ENCODE data around the gene ABHD18. TPM values are rescaled to one million over a fixed set of nuclear protein-coding genes. Genes with fewer than 3 reads are reported as not detected.
"Not testable (repeated sequence)": the region's sequence is repeated elsewhere in the genome, so short reads cannot be mapped to it uniquely, and the experiment has no call there.

ABHD18 gene
- total and polyA plus RNA-seq, 2 experiments from 2014 or later = 8.6 to 14.4 TPM

DNA sequence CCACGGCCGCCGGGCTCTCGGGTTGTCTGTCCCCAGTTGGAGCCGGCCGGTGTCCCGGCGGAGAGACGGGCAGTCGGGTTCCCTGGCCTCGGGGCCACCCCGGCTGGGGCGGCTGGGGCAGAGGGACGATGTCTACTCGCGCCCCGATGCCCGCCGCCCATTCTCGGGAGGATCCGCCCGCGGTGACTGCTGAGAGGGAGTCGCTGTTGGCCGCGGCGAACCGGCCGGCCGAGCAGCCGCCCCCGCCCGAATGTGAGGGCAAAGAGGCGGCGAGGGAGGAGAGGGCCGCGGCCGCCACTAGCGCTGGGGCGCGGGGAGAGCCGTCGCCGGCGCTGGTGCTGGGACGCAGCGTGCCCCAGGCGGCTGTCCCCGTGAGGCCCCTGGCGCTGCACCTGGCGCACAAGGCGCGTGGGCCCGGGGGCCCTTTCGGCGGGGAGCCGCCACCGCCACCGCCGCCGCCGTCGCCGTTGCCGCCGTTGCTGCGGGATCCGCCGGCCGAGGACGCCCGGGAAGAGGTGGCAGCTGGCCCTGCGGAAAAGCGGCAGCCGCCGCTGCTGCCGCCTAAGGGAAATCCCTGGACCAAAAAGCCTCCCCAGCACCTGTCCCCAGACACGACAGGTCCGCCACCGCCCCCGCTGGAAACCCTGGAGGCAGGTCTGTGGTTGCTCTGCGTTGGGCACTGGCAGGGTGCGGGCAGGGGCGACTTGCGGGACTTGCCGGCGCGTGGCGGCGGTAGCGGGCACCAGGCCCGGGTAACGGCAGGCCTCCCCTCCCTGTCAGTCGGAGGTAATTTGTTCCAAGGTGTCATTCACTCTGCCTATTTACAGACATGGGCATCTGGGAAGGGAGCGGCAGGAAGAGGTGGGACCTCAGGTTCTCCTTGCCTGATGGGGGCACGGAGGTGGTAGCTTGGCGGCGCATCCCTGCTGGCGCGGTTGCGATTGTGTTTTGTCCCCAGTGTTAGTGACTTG, 96.6 kb downstream of the ABHD18 start:
- DNase-seq (ENCODE audit: low spot score) = peak; percentile 74
- under 1% methylated on average over 76 of the region's 101 CpGs for WGBS (ENCODE audit: low lambda C conversion rate, missing lambda C conversion rate)
- Histone ChIP-seq H3K4me2 (peak overlapping the region; percentile 79), H3K36me3 (replicated peaks; ENCODE audit: insufficient read depth, low read depth) (no peaks in the 10 kb centered on the region), H3K9me2 (replicated peaks; ENCODE audit: insufficient read depth) (no peaks in the 10 kb centered on the region), H3K27me3 (no peaks in the 10 kb centered on the region), H3K4me1 (ENCODE audit: insufficient read depth) (peaks cover 4% of the 10 kb centered on the region), H3K4me3 (peak overlapping the region; percentile 73), H3K79me2 (peaks cover 42% of the 10 kb centered on the region), H4K20me1 (ENCODE audit: insufficient read depth, poor library complexity, severe bottlenecking) (peaks cover 7% of the 10 kb centered on the region), H2AFZ (peak overlapping the region; percentile 92), H3K27ac (peak overlapping the region; percentile 98), H3K9me3 (ENCODE audit: low read depth) (no peaks in the 10 kb centered on the region)
- TF ChIP-seq, protein P1, sequence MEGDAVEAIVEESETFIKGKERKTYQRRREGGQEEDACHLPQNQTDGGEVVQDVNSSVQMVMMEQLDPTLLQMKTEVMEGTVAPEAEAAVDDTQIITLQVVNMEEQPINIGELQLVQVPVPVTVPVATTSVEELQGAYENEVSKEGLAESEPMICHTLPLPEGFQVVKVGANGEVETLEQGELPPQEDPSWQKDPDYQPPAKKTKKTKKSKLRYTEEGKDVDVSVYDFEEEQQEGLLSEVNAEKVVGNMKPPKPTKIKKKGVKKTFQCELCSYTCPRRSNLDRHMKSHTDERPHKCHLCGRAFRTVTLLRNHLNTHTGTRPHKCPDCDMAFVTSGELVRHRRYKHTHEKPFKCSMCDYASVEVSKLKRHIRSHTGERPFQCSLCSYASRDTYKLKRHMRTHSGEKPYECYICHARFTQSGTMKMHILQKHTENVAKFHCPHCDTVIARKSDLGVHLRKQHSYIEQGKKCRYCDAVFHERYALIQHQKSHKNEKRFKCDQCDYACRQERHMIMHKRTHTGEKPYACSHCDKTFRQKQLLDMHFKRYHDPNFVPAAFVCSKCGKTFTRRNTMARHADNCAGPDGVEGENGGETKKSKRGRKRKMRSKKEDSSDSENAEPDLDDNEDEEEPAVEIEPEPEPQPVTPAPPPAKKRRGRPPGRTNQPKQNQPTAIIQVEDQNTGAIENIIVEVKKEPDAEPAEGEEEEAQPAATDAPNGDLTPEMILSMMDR (IDR thresholded peaks at IDR 0.05; ENCODE audit: poor library complexity) = peak; percentile 19
- no peak for TF ChIP-seq EZH2 (IDR thresholded peaks at IDR 0.05; ENCODE audit: borderline replicate concordance)

DNA sequence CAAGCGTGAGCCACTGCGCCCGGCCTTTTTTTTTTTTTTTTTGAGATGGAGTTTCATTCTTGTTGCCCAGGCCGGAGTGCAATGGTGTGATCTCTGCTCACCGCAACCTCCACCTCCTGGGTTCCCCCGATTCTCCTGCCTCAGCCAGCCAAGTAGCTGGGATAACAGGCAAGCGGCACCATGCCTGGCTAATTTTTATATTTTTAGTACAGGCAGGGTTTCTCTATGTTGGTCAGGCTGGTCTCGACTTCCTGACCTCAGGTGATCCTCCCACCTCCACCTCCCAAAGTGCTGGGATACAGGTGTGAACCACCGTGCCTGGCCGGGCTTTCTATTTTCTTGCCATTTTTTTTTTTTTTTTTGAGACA, 101.2 kb downstream of the ABHD18 start:
- whole genome bisulfite sequencing (ENCODE audit: low lambda C conversion rate, missing lambda C conversion rate) = 96% methylated on average over 8 of the region's 10 CpGs
- not testable (repeated sequence) for H3K4me2 ChIP-seq; H3K9me3 ChIP-seq (ENCODE audit: low read depth)

DNA sequence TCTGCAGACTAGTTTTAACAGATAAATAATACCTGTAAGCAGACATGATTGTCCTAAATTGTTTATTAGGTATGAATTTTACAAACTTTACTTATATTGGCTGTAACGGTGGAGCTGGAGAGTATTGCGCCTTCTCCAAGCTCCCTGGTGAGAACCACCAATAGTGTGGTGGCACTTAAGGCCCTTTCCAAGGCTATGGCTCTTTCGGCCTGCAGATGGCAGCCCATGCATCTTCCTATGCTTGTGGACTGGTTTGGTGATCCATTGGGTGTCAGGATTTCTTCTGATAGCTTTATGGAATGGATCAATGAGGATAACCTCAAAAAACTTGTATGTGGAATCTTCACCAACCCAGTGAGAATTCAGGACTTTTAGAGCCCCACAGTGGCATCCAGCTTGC, 103.7 kb downstream of the ABHD18 start:
- Histone ChIP-seq H4K20me1 (ENCODE audit: insufficient read depth, poor library complexity, severe bottlenecking) (peaks cover 4% of the 10 kb centered on the region), H3K9me3 (ENCODE audit: low read depth) (no peaks in the 10 kb centered on the region), H3K27ac (no peak overlapping the region), H3K36me3 (replicated peaks; ENCODE audit: insufficient read depth, low read depth) (no peaks in the 10 kb centered on the region), H3K4me1 (ENCODE audit: insufficient read depth) (no peaks in the 10 kb centered on the region), H3K79me2 (peaks cover 93% of the 10 kb centered on the region), H3K4me2 (no peak overlapping the region), H3K27me3 (no peaks in the 10 kb centered on the region), H3K4me3 (no peak overlapping the region), H2AFZ (no peak overlapping the region), H3K9me2 (replicated peaks; ENCODE audit: insufficient read depth) (no peaks in the 10 kb centered on the region)
- DNase-seq (ENCODE audit: low spot score) = no peak
- TF ChIP-seq, protein P1 (IDR thresholded peaks at IDR 0.05; ENCODE audit: poor library complexity) = no peak
- WGBS (ENCODE audit: low lambda C conversion rate, missing lambda C conversion rate) = 94% methylated on average over 3 of the region's 3 CpGs

More for the DNA sequence above, 101.2 kb downstream of the ABHD18 start:
- DNase-seq (ENCODE audit: low spot score); H2AFZ ChIP-seq; H3K27ac ChIP-seq; H3K4me1 ChIP-seq (ENCODE audit: insufficient read depth); H3K36me3 ChIP-seq (replicated peaks; ENCODE audit: insufficient read depth, low read depth); H3K9me2 ChIP-seq (replicated peaks; ENCODE audit: insufficient read depth); H3K27me3 ChIP-seq; H3K4me3 ChIP-seq: not testable (repeated sequence)
- H4K20me1 ChIP-seq (ENCODE audit: insufficient read depth, poor library complexity, severe bottlenecking) = peaks cover 11% of the 10 kb centered on the region
- H3K79me2 ChIP-seq = peaks cover 87% of the 10 kb centered on the region

DNA sequence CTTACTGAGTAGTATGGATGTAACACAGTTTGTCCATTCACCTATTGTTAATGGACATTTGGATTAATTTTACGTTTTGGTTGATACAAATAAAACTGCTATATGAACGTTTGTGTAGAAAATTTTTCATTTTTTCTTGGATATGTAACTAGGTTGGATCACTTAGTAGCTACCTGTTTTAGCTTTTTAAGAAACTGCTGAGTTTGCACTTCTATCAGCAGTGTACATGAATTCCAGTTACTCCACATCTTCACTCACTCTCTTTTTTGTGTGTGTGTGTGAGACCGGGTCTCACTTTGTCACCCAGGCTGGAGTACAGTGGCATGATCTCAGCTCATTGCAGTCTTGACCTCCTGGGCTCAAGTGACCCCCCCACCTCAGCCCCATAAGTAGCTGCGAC, 111.3 kb downstream of the ABHD18 start:
- Histone ChIP-seq H3K4me1 (ENCODE audit: insufficient read depth) (no peaks in the 10 kb centered on the region), H3K79me2 (peaks cover 44% of the 10 kb centered on the region), H3K9me3 (ENCODE audit: low read depth) (no peaks in the 10 kb centered on the region), H3K4me2 (no peak overlapping the region), H3K36me3 (replicated peaks; ENCODE audit: insufficient read depth, low read depth) (no peaks in the 10 kb centered on the region), H3K4me3 (no peak overlapping the region), H4K20me1 (ENCODE audit: insufficient read depth, poor library complexity, severe bottlenecking) (no peaks in the 10 kb centered on the region), H3K27ac (no peak overlapping the region), H2AFZ (no peak overlapping the region), H3K9me2 (replicated peaks; ENCODE audit: insufficient read depth) (no peaks in the 10 kb centered on the region), H3K27me3 (no peaks in the 10 kb centered on the region)
- TF ChIP-seq EZH2 (IDR thresholded peaks at IDR 0.05; ENCODE audit: borderline replicate concordance) (no peak), EZH2phosphoT487 (IDR thresholded peaks at IDR 0.05; ENCODE audit: low read depth, severe bottlenecking, unreplicated experiment) (no peak)
- TF ChIP-seq, protein P1 (IDR thresholded peaks at IDR 0.05; ENCODE audit: poor library complexity) = no peak
- WGBS (ENCODE audit: low lambda C conversion rate, missing lambda C conversion rate) = 93% methylated on average over 4 of the region's 4 CpGs
- DNase-seq (ENCODE audit: low spot score) = no peak
